Measurements from ENCODE around the gene HIPK2.
"Not testable (repeated sequence)": the region's sequence is repeated elsewhere in the genome, so short reads cannot be mapped to it uniquely, and the experiment has no call there.

HIPK2 gene

DNA sequence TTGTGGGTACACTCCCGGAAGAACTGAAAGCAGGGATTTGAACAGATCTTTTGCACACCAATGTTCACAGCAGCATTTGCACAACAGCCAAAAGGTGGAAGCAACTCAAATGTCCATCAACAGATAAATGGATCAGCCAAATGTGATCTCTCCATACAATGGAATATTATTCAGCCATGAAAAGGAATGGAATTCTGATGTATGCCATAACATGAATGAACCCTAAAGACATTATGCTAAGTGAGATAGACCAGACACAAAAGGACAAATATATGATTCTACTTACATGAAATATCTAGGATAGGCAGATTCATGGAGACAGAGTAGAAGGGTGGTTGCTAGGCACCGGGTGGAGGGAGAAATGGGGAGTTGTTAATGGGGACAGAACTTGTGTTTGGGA lies 217.6 kb downstream of the HIPK2 start:
- no peak for DNase-seq

DNA sequence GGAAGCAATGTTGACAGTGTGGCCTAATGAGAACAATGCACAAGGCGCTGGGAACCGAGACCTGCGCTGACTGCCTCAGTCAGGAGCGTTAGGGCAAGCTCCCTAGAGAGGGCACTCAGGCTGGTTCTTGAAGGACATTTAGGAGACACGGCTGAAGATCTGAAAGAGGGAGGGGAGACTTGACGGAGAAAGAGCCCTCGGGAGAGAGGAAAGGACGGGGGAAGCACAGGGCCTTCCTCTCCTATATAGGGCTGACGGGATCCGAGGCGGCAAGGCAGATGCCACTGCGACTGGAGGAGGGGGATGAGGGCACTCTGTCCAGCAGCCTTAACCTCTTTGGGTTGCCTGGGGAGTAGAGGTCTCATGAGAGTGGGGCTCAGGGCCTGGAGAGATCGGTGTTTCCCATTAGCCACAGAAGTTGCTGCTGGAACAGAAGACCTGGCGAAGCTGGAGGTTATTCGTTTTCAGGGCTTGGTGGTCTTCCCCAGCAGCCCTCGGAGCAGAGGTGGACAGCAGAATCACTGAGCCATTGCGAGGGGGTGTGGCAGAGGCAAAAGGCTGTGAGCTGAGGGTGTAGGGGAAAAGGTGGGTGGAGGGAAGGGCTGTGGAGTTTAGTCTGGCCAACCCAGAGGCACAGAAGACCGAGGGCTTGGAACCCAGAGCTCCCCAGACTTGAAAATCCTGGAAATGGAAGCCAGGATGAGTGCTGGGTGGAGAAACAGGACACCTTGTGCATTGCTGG lies 218.3 kb downstream of the HIPK2 start:
- no peak for DNase-seq

DNA sequence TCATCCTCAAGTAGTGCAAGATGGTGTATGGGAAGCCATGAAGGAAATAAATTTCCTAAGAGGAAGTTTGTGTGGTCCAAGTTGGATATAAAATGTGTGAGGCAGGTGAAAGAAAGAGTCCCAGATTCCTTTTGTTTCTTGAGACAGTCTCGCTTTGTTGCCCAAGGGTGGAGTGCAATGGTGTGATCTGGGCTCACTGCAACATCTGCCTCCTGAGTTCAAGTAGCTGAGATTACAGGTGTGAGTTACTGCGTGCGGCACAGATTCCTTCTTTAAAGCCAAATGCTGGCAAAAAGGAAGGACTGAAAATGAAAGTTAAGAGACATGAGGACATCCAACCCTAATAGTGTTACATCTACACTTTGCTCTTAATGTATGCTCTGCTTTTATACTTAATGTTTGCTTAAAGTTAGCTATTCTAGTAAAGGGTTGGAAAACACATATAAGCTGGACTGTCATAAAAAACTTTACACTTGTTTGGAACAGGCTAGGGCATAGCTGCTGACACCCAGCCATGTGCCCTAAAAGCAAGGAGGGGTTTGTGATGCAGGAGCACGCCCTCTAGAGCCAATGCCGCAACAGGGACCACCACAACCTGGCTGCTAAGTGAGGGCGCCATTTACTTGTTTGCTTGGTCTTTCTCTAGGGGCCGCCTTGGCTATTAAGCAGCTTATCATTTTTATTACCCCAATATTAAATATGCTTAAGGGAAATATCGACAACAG lies 219.8 kb downstream of the HIPK2 start:
- DNase-seq: no peak

DNA sequence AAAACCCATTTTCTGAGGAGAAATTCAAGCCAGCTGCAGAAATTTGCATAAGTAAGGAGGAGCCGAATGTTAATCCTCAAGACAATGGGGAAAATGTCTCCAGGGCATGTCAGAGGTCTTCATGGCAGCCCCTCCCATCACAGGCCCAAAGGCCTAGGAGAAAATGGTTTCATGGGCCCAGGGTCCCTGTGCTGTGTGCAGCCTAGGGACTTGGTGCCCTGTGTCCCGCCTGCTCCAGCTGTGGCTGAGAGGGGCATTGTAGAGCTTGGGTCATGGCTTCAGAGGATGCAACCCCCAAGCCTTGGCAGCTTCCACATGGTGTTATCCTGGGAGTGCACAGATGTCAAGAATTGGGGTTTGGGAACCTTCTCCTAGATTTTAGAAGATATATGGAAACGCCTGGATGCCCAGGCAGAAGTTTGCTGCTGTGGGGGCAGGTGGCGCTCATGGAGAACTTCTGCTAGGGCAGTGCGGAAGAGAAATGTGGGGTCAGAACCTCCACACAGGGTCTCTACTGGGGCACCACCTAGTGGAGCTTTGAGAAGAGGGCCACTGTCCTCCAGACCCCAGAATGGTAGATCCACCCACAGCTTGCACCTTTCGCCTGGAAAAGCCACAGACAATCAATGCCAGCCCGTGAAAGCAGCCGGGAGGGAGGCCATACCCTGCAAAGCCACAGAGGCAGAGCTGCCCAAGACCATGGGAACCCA lies 223.7 kb downstream of the HIPK2 start:
- not testable (repeated sequence) for DNase-seq

DNA sequence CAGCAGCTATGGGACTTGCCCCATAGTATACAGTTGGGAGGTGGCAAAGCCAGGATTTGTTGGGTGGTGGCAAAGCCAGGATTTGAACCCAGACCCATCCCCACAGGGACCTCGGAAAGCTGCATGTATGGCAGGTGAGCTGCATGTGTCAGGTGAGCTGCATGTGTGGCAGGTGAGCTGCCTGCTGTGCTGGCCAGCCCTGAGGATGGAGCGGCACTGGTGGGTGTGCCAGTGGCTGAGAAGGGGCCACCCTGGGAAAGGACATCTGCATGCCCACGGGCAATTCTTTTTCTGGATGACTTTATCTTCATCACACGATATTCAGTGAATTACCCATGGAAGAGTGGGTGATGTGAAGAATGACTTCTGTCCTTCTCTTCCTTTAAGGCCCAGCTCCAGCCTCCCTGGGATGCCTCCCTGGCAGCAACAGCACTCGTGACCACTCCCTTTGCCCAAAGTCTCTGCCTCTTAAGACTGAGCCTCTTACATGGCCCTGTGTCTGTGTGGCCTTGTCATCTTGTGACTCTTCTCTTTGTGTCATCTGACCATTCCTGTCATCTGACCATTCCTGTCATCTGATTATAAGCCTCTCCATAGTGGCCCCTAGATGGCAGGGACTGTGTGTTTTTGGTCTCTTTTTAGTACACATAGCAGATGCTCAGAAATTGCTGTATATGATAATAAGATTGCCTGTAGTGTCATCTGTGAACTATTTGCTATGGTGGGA lies 229.3 kb downstream of the HIPK2 start:
- DNase-seq: no peak

DNA sequence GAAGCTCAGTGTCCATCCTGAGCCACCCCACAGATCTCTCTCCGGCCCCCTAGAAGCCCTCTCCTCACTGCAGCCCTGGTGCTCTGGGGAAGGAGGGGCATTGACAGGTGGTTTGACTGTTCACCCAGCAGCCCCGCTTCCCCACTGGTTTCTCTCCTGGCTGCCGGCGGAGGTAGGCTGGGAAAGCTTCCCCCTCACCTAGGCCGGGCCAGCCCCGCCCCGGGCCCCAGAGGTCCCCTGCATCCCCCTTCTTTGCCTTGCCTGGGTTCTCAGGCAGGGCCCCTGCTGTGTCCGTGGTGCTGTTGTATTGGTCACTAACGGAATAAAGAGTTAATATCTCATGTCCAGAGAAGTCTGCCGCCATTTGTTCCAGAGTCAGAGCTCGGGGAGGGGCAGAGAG lies 233.2 kb downstream of the HIPK2 start:
- no peak for DNase-seq

DNA sequence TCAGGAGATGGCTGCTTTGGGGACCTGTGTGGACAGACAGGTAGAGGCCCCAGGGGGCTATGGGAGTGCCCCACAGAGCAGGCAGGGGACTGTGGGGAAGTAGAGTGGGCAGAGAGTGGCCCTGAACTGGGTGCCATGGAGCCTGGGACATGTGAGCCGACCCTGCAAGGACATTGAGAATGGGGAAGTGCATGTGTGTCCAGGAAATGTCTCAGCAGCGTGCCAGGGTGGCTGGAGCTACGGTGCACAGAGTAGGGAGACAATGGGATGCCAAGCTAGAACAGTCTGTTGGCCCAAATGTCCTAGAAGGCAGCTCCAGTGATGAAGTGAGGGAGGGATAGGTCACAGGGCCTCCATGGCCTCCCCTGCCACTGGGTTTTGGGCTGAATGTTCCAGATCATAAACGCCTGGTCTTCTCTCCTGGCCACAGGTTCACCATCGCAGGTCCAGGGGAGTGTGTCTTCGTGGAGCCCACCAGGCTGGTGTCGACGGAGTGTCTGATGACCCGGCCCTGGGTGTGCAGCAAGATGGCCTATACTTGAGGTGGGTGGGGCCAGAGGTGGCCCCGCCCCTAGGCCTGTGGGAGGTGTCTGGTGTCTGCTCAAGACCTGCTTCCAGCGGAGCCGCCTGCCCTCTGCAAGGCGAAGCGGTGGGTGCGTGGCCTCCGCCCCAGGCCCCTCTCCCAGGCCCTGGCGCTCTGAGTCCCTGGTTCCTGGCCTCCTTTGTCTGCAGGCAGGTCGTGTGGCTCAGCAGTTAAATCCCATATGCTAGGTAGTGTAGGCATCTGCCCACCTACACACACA lies 233.8 kb downstream of the HIPK2 start:
- DNase-seq: no peak

DNA sequence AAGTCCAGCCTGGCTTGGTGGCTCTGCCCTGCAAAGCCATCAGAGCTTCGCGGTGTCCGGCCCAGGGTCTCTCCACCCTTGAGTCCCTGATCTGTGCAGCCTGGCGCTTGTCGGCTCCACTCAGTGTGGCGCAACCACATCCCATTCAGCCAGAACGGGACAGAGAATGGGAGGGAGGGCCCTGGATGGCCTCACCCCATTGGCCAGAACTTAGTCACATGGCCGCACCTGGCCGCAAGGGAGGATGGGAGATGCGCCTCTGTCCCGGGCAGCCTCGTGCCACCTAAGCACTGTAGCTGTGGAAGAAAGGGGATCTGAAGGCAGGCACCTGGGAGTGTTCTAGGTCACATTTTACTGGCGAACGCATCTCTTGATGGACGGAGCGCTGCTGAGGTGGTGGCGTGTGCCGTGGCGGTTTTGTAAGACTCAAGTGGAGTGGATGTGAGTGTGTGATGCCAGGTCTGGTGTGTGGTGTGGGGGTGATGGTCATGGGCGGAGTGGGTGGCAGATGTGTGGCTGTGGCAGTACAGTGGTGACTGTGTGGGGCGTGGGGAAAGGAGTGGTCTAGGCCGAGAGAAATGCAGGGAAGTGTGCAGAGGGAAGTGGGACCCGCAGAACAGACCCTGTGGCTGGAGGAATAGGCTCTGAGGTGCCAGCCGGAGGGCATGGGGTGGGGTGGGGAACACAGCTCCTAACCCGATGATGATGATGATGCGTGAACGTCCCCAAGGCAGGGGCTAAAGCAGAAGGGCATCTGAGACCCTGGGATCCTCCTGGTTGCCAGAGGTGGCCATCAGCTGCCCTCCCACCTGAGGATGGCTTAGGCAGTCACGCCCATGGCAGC lies 235.3 kb downstream of the HIPK2 start:
- DNase-seq: no peak

DNA sequence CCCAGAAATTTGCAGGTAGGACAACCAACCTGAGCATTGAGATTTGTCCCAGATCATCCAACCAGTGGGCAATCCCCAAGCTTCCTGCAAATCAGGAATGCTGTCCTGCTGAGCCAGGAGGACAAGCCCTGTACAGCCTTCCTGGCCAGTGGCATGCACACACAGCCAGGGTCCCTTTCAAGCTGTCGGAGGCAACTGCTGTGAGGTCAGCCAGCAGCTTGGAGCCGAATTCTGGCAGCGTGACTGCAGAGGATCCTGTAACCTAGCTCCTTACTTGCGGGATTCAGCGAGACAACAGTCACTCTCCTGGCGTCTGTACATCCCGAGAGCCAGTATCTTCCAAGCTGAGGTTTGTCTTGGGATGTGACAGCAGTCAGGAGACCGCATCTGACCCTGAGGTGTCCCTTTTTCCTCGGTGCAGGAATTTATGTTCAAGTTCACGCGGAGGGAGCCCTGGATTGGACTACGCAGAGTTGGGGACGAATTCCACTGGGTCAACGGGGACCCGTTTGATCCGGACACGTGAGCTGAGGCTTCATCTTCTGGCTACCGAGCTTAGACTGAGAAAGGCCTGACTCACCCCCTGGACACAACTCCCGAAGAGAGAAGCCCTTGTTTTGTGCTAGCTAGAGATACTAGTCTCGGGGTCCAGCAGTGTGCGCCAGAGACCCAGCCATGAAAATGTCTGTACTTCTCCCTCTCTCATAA lies 236.0 kb downstream of the HIPK2 start:
- no peak for DNase-seq

DNA sequence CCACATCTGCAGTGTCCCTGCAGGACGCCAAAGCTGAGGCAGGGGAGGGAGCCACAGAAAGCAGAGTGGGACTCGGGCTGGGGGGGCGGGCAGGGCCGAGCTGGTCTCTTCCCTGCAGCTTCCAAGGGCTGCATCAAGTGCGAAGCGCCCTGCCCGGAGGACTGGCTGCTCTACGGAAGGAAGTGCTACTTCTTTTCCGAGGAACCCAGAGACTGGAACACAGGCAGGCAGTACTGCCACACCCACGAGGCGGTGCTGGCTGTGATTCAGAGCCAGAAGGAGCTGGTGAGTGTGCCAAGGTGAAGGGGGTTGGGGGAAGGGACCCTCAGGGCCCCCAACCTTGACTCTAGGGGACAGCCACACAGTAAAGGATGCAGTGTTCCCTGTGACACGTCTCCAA lies 237.6 kb downstream of the HIPK2 start:
- DNase-seq: no peak

DNA sequence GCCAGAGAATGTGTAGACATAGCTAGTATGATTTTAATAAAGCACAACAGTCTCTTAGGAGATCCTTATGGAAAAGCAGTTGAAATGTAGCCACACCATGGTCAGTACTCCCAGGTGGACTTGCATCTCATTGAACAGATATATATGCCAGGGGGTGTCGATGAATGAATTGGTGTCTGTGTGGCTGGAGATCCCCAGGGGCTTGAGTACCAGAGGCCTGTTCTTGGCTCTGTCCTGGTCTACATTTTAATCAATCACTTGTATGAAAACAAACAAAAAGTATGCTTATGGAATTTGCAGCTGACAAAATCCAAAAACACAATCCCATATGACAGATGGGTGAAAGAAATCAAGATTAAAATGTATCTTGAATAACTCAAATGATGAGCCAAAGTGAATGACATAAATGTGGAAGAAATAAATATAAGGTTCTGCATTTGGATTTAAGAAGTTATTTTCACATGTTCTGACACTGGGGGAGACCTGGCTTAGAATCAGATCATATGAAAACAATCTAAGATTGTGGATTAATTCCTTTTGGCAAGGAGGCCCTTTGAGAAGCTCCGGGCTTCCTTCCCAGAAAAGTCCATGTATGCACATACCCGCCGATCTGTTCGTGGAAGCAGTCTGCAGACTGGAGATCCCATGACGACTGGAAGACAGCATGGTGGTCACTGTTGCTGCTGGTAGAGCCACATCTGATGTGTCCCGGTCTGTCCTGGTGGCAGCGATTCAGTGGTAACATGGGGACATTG lies 238.7 kb downstream of the HIPK2 start:
- DNase-seq: no peak

DNA sequence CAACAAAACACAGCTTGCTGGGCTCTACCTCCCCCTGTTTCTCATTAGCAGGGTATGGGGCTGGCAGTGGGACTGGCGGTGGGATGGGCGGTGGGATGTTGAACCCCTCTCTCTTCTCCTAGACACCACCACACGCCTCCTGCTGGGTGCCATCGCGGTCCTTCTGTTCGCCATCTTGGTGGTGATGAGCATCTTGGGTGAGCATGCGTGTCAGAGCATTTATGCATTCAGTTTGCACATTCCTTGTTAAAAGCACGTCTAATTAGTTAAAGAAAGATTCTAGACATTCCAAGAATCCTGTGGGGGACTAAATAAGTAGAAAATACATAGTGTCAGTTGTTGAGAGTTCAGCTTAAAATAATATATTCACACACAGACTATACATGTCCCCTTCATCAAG lies 241.6 kb downstream of the HIPK2 start:
- DNase-seq: no peak

DNA sequence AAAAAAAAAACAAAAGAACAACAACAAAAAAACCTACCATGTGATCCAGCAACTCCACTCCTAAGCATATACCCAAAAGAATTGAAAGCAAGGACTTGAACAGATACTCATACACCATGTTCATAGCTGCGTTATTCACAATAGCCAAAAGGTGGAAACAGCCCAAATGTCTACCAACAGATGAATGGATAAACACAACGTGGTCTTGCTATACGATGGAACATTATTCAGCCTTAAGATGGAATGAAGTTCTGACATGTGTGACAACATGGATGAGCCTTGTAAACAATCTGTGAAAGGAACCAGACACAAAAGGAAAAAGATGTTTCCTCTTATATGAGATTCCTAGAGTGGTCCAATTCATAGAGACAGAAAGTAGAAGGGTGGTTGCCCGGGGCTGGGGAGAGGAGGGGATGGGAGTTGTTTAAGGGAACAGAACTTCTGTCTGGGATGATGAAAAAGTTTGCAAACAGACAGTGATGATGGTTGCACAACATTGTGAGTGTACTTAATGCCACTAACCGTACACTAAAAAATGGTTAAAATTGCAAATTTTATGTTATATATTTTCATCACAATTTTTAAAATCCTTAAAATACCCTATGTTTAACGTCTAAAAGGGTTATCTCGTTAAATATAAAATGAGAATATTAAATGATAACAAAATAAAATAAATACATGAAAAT lies 242.7 kb downstream of the HIPK2 start:
- DNase-seq: no peak

DNA sequence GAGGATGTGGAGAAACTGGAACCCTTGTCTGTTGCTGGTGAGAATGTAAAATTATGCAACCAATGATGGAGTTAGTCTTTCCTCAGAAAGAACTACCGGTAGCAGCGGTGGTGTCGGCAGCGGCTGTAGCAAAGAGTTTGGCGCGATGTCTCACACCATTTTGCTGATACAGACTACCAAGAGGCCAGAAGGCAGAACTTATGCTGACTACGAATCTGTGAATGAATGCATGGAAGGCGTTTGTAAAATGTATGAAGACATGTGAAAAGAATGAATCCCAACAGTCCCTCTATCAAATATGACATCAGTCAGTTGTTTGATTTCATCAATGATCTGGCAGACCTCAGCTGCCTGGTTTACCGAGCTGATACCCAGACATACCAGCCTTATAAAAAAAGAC lies 243.7 kb downstream of the HIPK2 start:
- DNase-seq: no peak

DNA sequence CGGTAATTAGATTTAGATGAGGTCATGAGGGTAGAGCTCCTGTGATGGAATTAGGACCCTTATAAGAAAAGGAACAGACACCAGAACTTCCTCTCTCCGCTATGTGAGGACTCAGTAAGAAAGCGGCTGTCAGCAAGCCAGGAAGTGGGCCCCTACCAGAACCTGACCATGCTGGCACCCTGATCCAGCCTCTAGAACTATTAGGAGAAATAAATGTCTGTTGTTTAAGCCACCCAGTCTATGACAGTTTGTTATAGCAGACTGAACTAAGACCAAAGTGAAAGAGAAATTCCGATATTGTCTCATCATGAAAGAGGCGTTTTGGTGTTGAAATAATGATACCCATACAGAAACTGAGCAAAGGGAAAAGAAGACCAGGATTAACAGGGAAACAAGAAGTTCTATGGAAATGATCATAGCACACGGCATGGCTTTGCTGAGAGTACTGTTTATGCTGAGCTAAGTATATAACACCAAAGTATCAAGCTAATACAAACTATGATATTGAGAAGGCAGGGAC lies 245.1 kb downstream of the HIPK2 start:
- no peak for DNase-seq

DNA sequence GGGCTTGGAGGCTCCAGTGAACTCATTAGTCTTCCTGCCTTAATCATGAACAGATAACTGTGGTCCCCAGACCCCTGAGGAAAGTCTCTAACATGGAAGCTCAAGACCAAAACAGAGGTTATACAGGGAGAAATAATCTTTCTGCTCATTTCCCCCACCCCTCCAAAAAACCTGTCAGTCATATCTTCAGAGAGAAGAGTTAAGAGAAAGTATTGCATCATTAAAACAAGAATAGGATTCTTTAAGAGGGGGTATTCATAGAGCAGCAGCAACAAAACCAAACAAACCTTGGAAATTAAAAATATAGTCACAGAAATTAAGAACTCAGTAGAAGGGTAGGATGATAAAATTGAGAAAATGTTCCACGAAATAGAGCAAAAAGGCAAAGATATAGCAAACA lies 246.7 kb downstream of the HIPK2 start:
- DNase-seq: no peak

DNA sequence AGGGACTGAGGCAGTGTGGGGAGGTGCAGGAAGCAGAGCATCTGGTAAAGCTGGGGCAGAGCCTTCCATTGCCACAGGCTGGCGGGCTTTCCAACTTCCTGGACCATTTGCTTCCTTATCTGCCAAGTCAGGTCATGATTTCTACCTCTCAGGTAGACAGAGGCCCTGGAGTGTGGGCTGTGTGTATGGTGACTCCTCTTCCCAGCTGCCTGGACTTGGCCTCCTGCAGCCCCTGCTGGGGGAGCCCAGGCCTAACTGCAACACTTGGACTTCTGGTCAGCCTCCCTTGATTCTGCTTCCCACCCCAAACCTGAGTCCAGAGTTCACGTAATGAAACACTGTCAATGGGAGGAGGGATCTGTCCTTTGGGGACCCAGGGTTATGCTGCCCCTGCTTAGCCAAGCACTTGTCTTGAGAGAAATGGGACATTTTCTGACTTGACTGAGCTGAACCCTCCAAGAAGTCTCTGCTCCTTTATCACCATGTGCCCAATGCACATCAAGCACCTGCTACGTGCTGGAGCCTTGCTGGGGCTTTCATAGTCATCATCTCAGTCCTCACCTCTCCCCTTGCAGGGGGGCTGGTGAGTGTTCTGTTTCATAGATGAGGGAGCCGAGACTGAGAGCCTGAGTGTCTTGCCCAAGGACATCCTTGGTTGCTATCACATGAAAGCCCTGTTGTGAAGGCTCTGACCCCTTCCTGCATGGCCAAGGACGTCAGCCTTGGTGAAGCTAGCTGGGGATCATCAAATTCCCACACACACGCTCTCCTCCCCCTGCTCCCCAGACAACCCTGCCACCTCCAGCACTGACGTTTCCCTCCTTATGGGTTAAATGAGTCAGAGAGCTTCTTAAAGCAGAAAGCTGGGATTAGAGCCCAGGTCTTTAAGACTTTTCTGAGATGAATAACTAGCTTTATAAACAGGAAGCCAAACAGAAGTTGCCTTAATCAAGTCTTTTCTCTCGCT lies 250.9 kb downstream of the HIPK2 start:
- no peak for DNase-seq

DNA sequence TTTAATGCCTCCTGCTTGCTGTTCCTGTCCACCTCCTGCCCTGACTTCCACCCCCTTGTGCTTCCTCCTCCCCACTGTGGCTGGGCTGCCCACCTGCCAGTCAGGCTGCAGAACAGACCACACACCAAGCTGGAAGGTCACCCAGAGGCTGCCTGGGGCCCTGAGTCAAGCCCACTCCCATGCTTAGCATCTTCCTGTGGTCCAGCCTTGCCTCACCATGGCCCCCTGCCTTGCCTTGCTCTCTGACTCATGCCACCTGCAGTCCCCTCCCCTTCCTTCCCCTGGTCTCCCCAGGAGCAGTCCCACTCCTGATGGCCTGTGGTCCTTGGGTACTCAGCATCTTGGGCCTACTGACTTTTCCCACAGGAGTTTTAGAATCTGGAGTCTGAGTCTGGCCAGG lies 252.0 kb downstream of the HIPK2 start:
- DNase-seq: no peak

Data from NCI-H1436 (cell line).